HepG2 (cell line): Measurements from ENCODE around the gene PLD1. TPM values are rescaled to one million over a fixed set of nuclear protein-coding genes. Genes with fewer than 3 reads are reported as not detected.

Source experiments
- ATAC-seq: fragments of 200-7000 bp; cut with Tn5 transposase; 3 replicates; pipeline ENCODE4 v1.9.1; 2020; ENCODE audit warnings: mild to moderate bottlenecking, moderate library complexity
- BruUV-seq: library from RNA; stranded (reverse); fragments of 400-500 nt; replicated peaks from 2 replicates; lab custom pipeline; 2021; lab: Mats Ljungman, UMichigan
- CTCF ChIA-PET: fragments of 300-600 bp; formaldehyde crosslinking; extraction: SDS; loops from one replicate; lab custom pipeline; 2021; ENCODE audit warnings: low total read pairs, inconsistent platforms, low intra/inter-chr PET ratio; lab: Yijun Ruan, JAX
- POLR2A ChIA-PET: fragments of 350-600 bp; sonication (Branson Sonifier 250); formaldehyde crosslinking; loops from one replicate; lab custom pipeline; 2020; ENCODE audit warnings: antibody characterized with exemption, inconsistent platforms; lab: Yijun Ruan, JAX
- DNase-seq: peaks from one replicate; pipeline ENCODE4 v3.0.0-alpha.2; 2015; ENCODE audit warnings: low spot score
- FAIRE-seq: peaks from 3 replicates; lab custom pipeline; 2011; peaks lifted over from hg19 to GRCh38; lab: Jason Lieb, UNC
- H2AFZ ChIP-seq: one replicate; pipeline ENCODE4 v1.6.1; 2011; ENCODE audit warnings: low read length, inconsistent platforms
- H3K27ac ChIP-seq: fragments of 300-600 bp; 3 replicates; pipeline ENCODE4 v1.8.0; 2011; ENCODE audit warnings: mixed run types, mild to moderate bottlenecking, mixed read lengths, low read length, inconsistent platforms; ENCODE audit not compliant: insufficient read depth; ENCODE audit errors: extremely low read length
- H3K27me3 ChIP-seq, 2 experiments: fragments of 200-600 bp in 1 of 2; 2 replicates in 1 of 2; 3 replicates in 1 of 2; pipeline versions ENCODE4 v1.6.0 to v1.8.0; 2011; ENCODE audit warnings: low read length in 2 of 2, mild to moderate bottlenecking in 2 of 2, moderate library complexity in 2 of 2, inconsistent platforms in 1 of 2; ENCODE audit not compliant: insufficient read depth in 2 of 2, control insufficient read depth in 1 of 2
- H3K36me3 ChIP-seq, 2 experiments: fragments of 200-600 bp in 1 of 2; replicated peaks in 1 of 2; 2 replicates in 1 of 2; 3 replicates in 1 of 2; pipeline versions ENCODE4 v1.5.1 to v1.8.0; 2011; ENCODE audit warnings: low read length in 2 of 2, inconsistent platforms in 1 of 2; ENCODE audit not compliant: insufficient read depth in 2 of 2, control insufficient read depth in 1 of 2
- H3K4me1 ChIP-seq: 2 replicates; pipeline ENCODE4 v1.5.1; 2012; ENCODE audit warnings: low read length, inconsistent platforms; ENCODE audit not compliant: insufficient read depth
- H3K4me2 ChIP-seq: 2 replicates; pipeline ENCODE4 v1.6.0; 2011; ENCODE audit warnings: low read depth, low read length, inconsistent platforms
- H3K4me3 ChIP-seq, 3 experiments: fragments of 200-600 bp in 1 of 3; sonication (generic), shearing (Covaris generic) in 1 of 3; replicated peaks in 1 of 3; 2 replicates each; pipeline ENCODE4 v1.5.1; 2011 to 2016; ENCODE audit warnings: low read length in 3 of 3, inconsistent platforms in 2 of 3, low read depth in 2 of 3, mild to moderate bottlenecking in 2 of 3, control low read depth in 1 of 3, mixed read lengths in 1 of 3; ENCODE audit not compliant: insufficient read depth in 1 of 3
- H3K79me2 ChIP-seq: one replicate; pipeline ENCODE4 v1.6.1; 2011; ENCODE audit warnings: low read length, inconsistent platforms; ENCODE audit not compliant: insufficient read depth
- H3K9ac ChIP-seq: 2 replicates; pipeline ENCODE4 v1.6.0; 2011; ENCODE audit warnings: mild to moderate bottlenecking, low read depth, low read length, inconsistent platforms; ENCODE audit not compliant: insufficient read depth
- H3K9me3 ChIP-seq: 2 replicates; pipeline ENCODE4 v1.5.1; 2012; ENCODE audit warnings: mild to moderate bottlenecking, low read length
- H4K20me1 ChIP-seq: 2 replicates; pipeline ENCODE4 v1.6.0; 2011; ENCODE audit warnings: inconsistent platforms, mild to moderate bottlenecking, low read length, moderate library complexity; ENCODE audit not compliant: insufficient read depth
- ARNTL ChIP-seq: sonication (generic); formaldehyde crosslinking; IDR thresholded peaks from 2 replicates; pipeline ENCODE4 v1.4.0; 2020; ENCODE audit warnings: mild to moderate bottlenecking, missing genetic modification reagents
- CREB1 ChIP-seq, 2 experiments: fragments of 450-650 bp in 1 of 2; IDR thresholded peaks; 2 replicates each; pipeline ENCODE4 v1.6.1; 2016 to 2017; ENCODE audit warnings: control low read depth in 1 of 2, mild to moderate bottlenecking in 1 of 2, missing compliant biosample characterization in 1 of 2, missing genetic modification characterization in 1 of 2
- ELF4 ChIP-seq: sonication (generic); formaldehyde crosslinking; IDR thresholded peaks from 2 replicates; pipeline ENCODE4 v1.5.0; 2020; ENCODE audit warnings: missing genetic modification reagents, mild to moderate bottlenecking, moderate library complexity, borderline replicate concordance
- GATAD2A ChIP-seq: IDR thresholded peaks from 2 replicates; pipeline ENCODE4 v1.6.1; 2016
- GLI4 ChIP-seq: sonication (generic); formaldehyde crosslinking; IDR thresholded peaks from 2 replicates; pipeline ENCODE4 v1.5.1; 2020; ENCODE audit warnings: missing genetic modification reagents, mild to moderate bottlenecking, moderate library complexity, borderline replicate concordance
- HDAC2 ChIP-seq: sonication (generic); formaldehyde crosslinking; IDR thresholded peaks from 2 replicates; pipeline ENCODE4 v1.4.0; 2020; ENCODE audit warnings: missing genetic modification reagents
- KDM1A ChIP-seq: IDR thresholded peaks from 2 replicates; pipeline ENCODE4 v1.6.1; 2016; ENCODE audit warnings: missing compliant biosample characterization
- KDM5A ChIP-seq: fragments of 200-600 bp; sonication (generic); IDR thresholded peaks from 2 replicates; pipeline ENCODE4 v1.7.0; 2018; ENCODE audit warnings: antibody characterized with exemption, mild to moderate bottlenecking, low read length, borderline replicate concordance
- MLXIP ChIP-seq: sonication (generic); formaldehyde crosslinking; IDR thresholded peaks from 2 replicates; pipeline ENCODE4 v1.9.0; 2021; ENCODE audit warnings: missing genetic modification reagents, borderline replicate concordance
- NFKBIZ ChIP-seq: IDR thresholded peaks from 2 replicates; pipeline ENCODE4 v1.6.1; 2018; ENCODE audit warnings: missing genetic modification reagents, missing compliant biosample characterization
- SYNCRIP ChIP-seq: fragments of 200-400 bp; formaldehyde crosslinking; IDR thresholded peaks from 2 replicates; pipeline ENCODE4 v1.6.1; 2018; ENCODE audit warnings: mild to moderate bottlenecking, low read depth, low read length; ENCODE audit not compliant: insufficient read depth
- ZNF235 ChIP-seq: sonication (generic); formaldehyde crosslinking; IDR thresholded peaks from 2 replicates; pipeline ENCODE4 v1.8.1; 2023; ENCODE audit warnings: mild to moderate bottlenecking, missing genetic modification reagents, borderline replicate concordance
- ZNF30 ChIP-seq: sonication (generic); formaldehyde crosslinking; IDR thresholded peaks from 2 replicates; pipeline ENCODE4 v1.5.0; 2020; ENCODE audit warnings: mild to moderate bottlenecking, missing genetic modification reagents
- WGBS: methylation state at CpG from one replicate; pipeline ENCODE4 v1.1.6; 2017; ENCODE audit warnings: low lambda C conversion rate; 5-methylcytosine and 5-hydroxymethylcytosine counted together
- in situ Hi-C: cut with HindIII; loops from 2 replicates; pipeline ENCODE4 v1.10.0; 2017; ENCODE audit warnings: low pct_unique_long_range_greater_than_20kb; ENCODE audit not compliant: extremely low pct_ligation_motif_present
- intact Hi-C: fragments of 100-400 bp; cut with micrococcal nuclease; formaldehyde crosslinking; loops from one replicate; pipeline ENCODE4 v1.10.0; 2022; ENCODE audit not compliant: unreplicated experiment
- polyA plus RNA-seq, 8 experiments: library from polyadenylated mRNA; depleted of rRNA in 3 of 8; stranded (reverse) in 7 of 8; unstranded in 1 of 8; fragments of >200 nt; fragmentation: Illumina TruSeq in 4 of 8; extraction: Trizol in 4 of 8; gene quantifications; 2 replicates each; pipeline versions ENCODE4 v1.2.1 to v1.2.3, GENCODE V29; 2011 to 2016; ENCODE audit warnings: low read depth in 4 of 8, missing spikeins in 1 of 8, mixed read lengths in 1 of 8; ENCODE audit not compliant: insufficient read depth in 1 of 8
- total RNA-seq, 5 experiments: library from RNA; depleted of rRNA; stranded (reverse); fragments of >200 nt; fragmentation: Illumina TruSeq; extraction: Trizol; gene quantifications; 2 replicates each; pipeline ENCODE4 v1.2.3, GENCODE V29; 2016; ENCODE audit warnings: low read depth in 1 of 5

PLD1 gene
- total and polyA plus RNA-seq, 2 of the 13 experiments (the other 11 are each of a cell fraction or from before 2014, with no cell fraction given): 27.1 to 59.4 TPM

- no peak for TF ChIP-seq MLXIP
- no peak for TF ChIP-seq GLI4 (CRISPR knock-in tag)
Measured at GRCh38 chr3:171827385-171827784, 17.1 kb upstream of the PLD1 start (continued).

GRCh38 chr3:171825222-171825828 is 15.0 kb upstream of the PLD1 start:
- H2AFZ ChIP-seq: no peak overlapping the region
- FAIRE-seq: peak; percentile 49
- TF ChIP-seq NFKBIZ (0 out of 2 replicates have a peak, but pooled peaks have one; percentile 44), HDAC2 (peak; percentile 47; the same call in 1 of the 2 replicates), ELF4 (CRISPR knock-in tag) (no peak), SYNCRIP (no peak), KDM5A (no peak), ZNF30 (CRISPR knock-in tag) (no peak), KDM1A (no peak), ARNTL (0 out of 2 replicates have a peak, but pooled peaks have one; percentile 42), ZNF235 (CRISPR knock-in tag) (no peak), GATAD2A (CRISPR knock-in tag) (peak; percentile 88), CREB1 (IDR thresholded peaks at IDR 0.05) (no peak), CREB1 (CRISPR knock-in tag; IDR thresholded peaks at IDR 0.05) (0 out of 2 replicates have a peak, but pooled peaks have one; percentile 43)

More at GRCh38 chr3:171825222-171825828, 15.0 kb upstream of the PLD1 start:
- Histone ChIP-seq H3K27me3 (no peaks in the 10 kb centered on the region), H3K4me2 (peak overlapping the region; percentile 45), H3K4me3 (no peak overlapping the region; a peak in 1 of 6 replicates), H3K36me3 (no peaks in the 10 kb centered on the region), H3K9me3 (no peaks in the 10 kb centered on the region), H3K4me1 (peaks cover 91% of the 10 kb centered on the region), H3K79me2 (no peaks in the 10 kb centered on the region), H4K20me1 (no peaks in the 10 kb centered on the region), H3K27ac (peak overlapping the region; percentile 36), H3K9ac (0 out of 2 replicates have a peak overlapping the region, but pooled peaks have one; percentile 0)
- BruUV-seq: no TSS peak
- DNase-seq: peak; percentile 78
- peak; percentile 18 for ATAC-seq
- ChIA-PET POLR2A (interaction anchor here (0.5 to 4.1 kb wide), 5 partner anchors 13 to 201 kb away, joined by 3 to 59 read pairs (median 4); partner anchors contain the start of gene PLD1), CTCF (no interaction called here)
- 5% methylated on average over 5 of the region's 5 CpGs for WGBS
- intact Hi-C loops: loop anchor here (2.0 kb wide), 1 partner anchor 15 kb away; the partner anchor contains the start of gene PLD1
- in situ Hi-C loops: no loop called here
